ENCODE results near the gene MSANTD1.

The MSANTD1 gene

DNA sequence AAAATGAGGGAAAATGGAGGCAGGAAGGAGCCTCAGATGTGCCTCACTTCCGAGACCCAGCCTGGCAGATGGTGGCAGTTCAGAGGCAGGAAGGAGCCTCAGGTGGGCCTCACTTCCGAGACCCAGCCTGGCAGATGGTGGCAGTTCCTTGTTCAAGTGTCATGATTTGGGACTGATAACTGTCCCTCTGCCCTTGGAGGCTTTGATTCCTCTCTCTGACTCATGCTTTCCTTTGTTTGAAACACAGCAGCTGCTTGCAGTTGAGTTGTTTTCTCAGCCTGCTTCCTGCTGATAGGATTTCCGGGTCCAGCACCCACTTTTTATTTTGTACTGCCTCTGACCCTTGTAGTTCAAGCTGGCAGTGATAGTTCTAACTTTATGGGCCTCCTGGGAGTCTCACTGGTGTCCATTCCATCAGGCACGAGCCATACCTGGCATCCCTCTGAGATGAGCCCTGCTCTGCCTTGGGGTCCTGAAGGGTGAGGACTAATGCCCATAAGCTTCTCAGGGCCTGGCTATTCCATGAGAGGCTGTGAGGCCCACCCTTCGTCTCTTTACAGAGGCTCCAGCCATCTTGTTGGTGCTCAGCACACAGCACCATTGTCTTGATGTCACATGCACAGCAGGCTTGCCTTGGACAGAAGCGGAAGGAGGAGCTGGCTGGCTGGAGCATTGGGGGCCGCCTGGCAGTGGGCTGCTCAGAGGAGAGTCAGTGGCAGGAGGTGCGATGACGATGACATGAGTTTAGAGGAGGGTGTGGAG lies 56.8 kb downstream of the MSANTD1 start:
- TF ChIP-seq, protein P1, sequence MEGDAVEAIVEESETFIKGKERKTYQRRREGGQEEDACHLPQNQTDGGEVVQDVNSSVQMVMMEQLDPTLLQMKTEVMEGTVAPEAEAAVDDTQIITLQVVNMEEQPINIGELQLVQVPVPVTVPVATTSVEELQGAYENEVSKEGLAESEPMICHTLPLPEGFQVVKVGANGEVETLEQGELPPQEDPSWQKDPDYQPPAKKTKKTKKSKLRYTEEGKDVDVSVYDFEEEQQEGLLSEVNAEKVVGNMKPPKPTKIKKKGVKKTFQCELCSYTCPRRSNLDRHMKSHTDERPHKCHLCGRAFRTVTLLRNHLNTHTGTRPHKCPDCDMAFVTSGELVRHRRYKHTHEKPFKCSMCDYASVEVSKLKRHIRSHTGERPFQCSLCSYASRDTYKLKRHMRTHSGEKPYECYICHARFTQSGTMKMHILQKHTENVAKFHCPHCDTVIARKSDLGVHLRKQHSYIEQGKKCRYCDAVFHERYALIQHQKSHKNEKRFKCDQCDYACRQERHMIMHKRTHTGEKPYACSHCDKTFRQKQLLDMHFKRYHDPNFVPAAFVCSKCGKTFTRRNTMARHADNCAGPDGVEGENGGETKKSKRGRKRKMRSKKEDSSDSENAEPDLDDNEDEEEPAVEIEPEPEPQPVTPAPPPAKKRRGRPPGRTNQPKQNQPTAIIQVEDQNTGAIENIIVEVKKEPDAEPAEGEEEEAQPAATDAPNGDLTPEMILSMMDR (IDR thresholded peaks at IDR 0.05; ENCODE audit: low read depth, low read length) = no peak
- no peak overlapping the region for H3K4me3 ChIP-seq (replicated peaks in 1 of 2; ENCODE audit: low read depth in 2 of 2, low read length in 2 of 2)
- DNase-seq (ENCODE audit: low read depth in 2 of 2) = peak; percentile 17 to 51
